Neutrophil (primary cell): ENCODE data around the gene SH3BP5.
A peak's percentile ranks its signal among the peaks of the same experiment; 100 is the strongest.

ENCODE experiments used
- H3K27ac ChIP-seq: fragments of 200-600 bp; sonication (generic); 2 replicates; pipeline ENCODE4 v1.5.1; 2016; ENCODE audit warnings: mild to moderate bottlenecking, moderate library complexity
- H3K27me3 ChIP-seq: fragments of 200-600 bp; sonication (generic); 2 replicates; pipeline ENCODE4 v1.6.0; 2016; ENCODE audit warnings: mild to moderate bottlenecking
- H3K36me3 ChIP-seq: fragments of 200-600 bp; sonication (generic); 2 replicates; pipeline ENCODE4 v1.5.1; 2017
- H3K4me1 ChIP-seq, 2 experiments: fragments of 200-600 bp in 1 of 2; sonication (generic) in 1 of 2; 1 replicate in 1 of 2; 2 replicates in 1 of 2; pipeline versions ENCODE4 v1.5.1 to v1.6.1; 2013 to 2016; ENCODE audit warnings: low read depth in 1 of 2, low read length in 1 of 2, mild to moderate bottlenecking in 1 of 2, moderate library complexity in 1 of 2; ENCODE audit not compliant: control insufficient read depth in 1 of 2, insufficient read depth in 1 of 2
- H3K4me3 ChIP-seq, 2 experiments: fragments of 200-600 bp in 1 of 2; sonication (generic) in 1 of 2; 1 replicate in 1 of 2; 2 replicates in 1 of 2; pipeline ENCODE4 v1.5.1; 2013 to 2016; ENCODE audit warnings: low read depth in 1 of 2, low read length in 1 of 2, mild to moderate bottlenecking in 1 of 2, moderate library complexity in 1 of 2
- H3K9me3 ChIP-seq: fragments of 200-600 bp; sonication (generic); 2 replicates; pipeline ENCODE4 v1.5.1; 2016
- CTCF ChIP-seq: fragments of 200-600 bp; sonication (generic); IDR thresholded peaks from 2 replicates; pipeline ENCODE4 v1.5.1; 2016; ENCODE audit warnings: antibody characterized with exemption

The SH3BP5 gene

GRCh38 chr3:15326673-15327072, 5.7 kb downstream of the SH3BP5 start:
- no peak for TF ChIP-seq CTCF
- H3K9me3 ChIP-seq = no peaks in the 10 kb centered on the region
- H3K4me3 ChIP-seq = no peak overlapping the region
- H3K4me1 ChIP-seq = peaks cover 38 to 44% of the 10 kb centered on the region in 2 experiments
- no peak overlapping the region for H3K27ac ChIP-seq
- H3K36me3 ChIP-seq = peaks cover 43% of the 10 kb centered on the region
- no peaks in the 10 kb centered on the region for H3K27me3 ChIP-seq

- Histone ChIP-seq H3K27ac (no peak overlapping the region), H3K27me3 (no peaks in the 10 kb centered on the region), H3K4me3 (no peak overlapping the region), H3K9me3 (no peaks in the 10 kb centered on the region), H3K36me3 (peaks cover 43% of the 10 kb centered on the region), H3K4me1 (peaks cover 34 to 40% of the 10 kb centered on the region in 2 experiments)
- no peak for TF ChIP-seq CTCF
These were observed 6.3 kb downstream of the SH3BP5 start for GRCh38 chr3:15326037-15326436.

GRCh38 chr3:15325228-15325627, 7.2 kb downstream of the SH3BP5 start:
- no peaks in the 10 kb centered on the region for H3K9me3 ChIP-seq
- H3K27ac ChIP-seq = no peak overlapping the region
- peaks cover 33 to 40% of the 10 kb centered on the region in 2 experiments for H3K4me1 ChIP-seq
- H3K4me3 ChIP-seq = no peak overlapping the region
- peaks cover 41% of the 10 kb centered on the region for H3K36me3 ChIP-seq
- TF ChIP-seq CTCF = no peak
- no peaks in the 10 kb centered on the region for H3K27me3 ChIP-seq

GRCh38 chr3:15324379-15324808, 8.0 kb downstream of the SH3BP5 start:
- Histone ChIP-seq H3K4me1 (peaks cover 28 to 40% of the 10 kb centered on the region in 2 experiments), H3K36me3 (peaks cover 33% of the 10 kb centered on the region), H3K4me3 (no peak overlapping the region), H3K27ac (no peak overlapping the region), H3K27me3 (no peaks in the 10 kb centered on the region), H3K9me3 (no peaks in the 10 kb centered on the region)
- TF ChIP-seq CTCF = no peak

GRCh38 chr3:15323063-15323462, 9.3 kb downstream of the SH3BP5 start:
- Histone ChIP-seq H3K9me3 (no peaks in the 10 kb centered on the region), H3K4me3 (no peak overlapping the region), H3K36me3 (peaks cover 22% of the 10 kb centered on the region), H3K27ac (peak overlapping the region; percentile 35), H3K4me1 (peaks cover 33 to 47% of the 10 kb centered on the region in 2 experiments), H3K27me3 (no peaks in the 10 kb centered on the region)
- TF ChIP-seq CTCF = no peak

- H3K36me3 ChIP-seq = peaks cover 9% of the 10 kb centered on the region
- TF ChIP-seq CTCF = no peak
- no peak overlapping the region for H3K4me3 ChIP-seq
- H3K27ac ChIP-seq = no peak overlapping the region
- no peaks in the 10 kb centered on the region for H3K9me3 ChIP-seq
- H3K4me1 ChIP-seq = peaks cover 50 to 56% of the 10 kb centered on the region in 2 experiments
- H3K27me3 ChIP-seq = no peaks in the 10 kb centered on the region
These were observed 11.0 kb downstream of the SH3BP5 start for GRCh38 chr3:15321349-15321748.
